ENCODE results near the gene CLSTN2. TPM values are rescaled to one million over a fixed set of nuclear protein-coding genes. Genes with fewer than 3 reads are reported as not detected.

The CLSTN2 gene
- total and polyA plus RNA-seq, 5 donors from 2014 or later = not detected

- peaks cover 0 to 3% (median 0%) of the 10 kb centered on the region in 7 donors for H3K9me3 Mint-ChIP-seq
- no peaks in the 10 kb centered on the region for H3K27me3 Mint-ChIP-seq
- Histone ChIP-seq H3K36me3 (ENCODE audit: control insufficient read depth, insufficient read depth, low read length) (no peaks in the 10 kb centered on the region), H3K9me3 (ENCODE audit: control insufficient read depth in 2 of 2, low read length in 2 of 2) (no peaks in the 10 kb centered on the region), H3K4me3 (ENCODE audit: low read depth, low read length) (no peak overlapping the region), H3K27ac (ENCODE audit: insufficient read depth, low read length, poor library complexity, severe bottlenecking) (no peak overlapping the region), H3K27me3 (ENCODE audit: control insufficient read depth, insufficient read depth, low read length) (no peaks in the 10 kb centered on the region), H3K4me1 (ENCODE audit: control insufficient read depth, insufficient read depth, low read length, poor library complexity, severe bottlenecking) (no peaks in the 10 kb centered on the region)
- ATAC-seq (ENCODE audit: low read depth in 2 of 2) = no peak
- no peak overlapping the region for H3K4me3 Mint-ChIP-seq
- no peaks in the 10 kb centered on the region for H3K36me3 Mint-ChIP-seq
- DNase-seq = no peak
- H3K4me1 Mint-ChIP-seq = no peaks in the 10 kb centered on the region
- H3K27ac Mint-ChIP-seq = no peak overlapping the region
Measured at GRCh38 chr3:140011086-140011485, 76.1 kb downstream of the CLSTN2 start.

- no peaks in the 10 kb centered on the region for H3K36me3 Mint-ChIP-seq
- peaks cover 0 to 3% (median 0%) of the 10 kb centered on the region in 7 donors for H3K9me3 Mint-ChIP-seq
- no peaks in the 10 kb centered on the region for H3K4me1 Mint-ChIP-seq
Measured at GRCh38 chr3:140011611-140012277, 76.8 kb downstream of the CLSTN2 start.

GRCh38 chr3:140013220-140013619 lies 78.2 kb downstream of the CLSTN2 start:
- Mint-ChIP-seq H3K27me3 (no peaks in the 10 kb centered on the region), H3K36me3 (no peaks in the 10 kb centered on the region), H3K4me3 (no peak overlapping the region), H3K27ac (no peak overlapping the region), H3K9me3 (peaks cover 0 to 3% (median 0%) of the 10 kb centered on the region in 7 donors), H3K4me1 (no peaks in the 10 kb centered on the region)
- no peak for DNase-seq
- ATAC-seq (ENCODE audit: low read depth in 2 of 2) = no peak
- Histone ChIP-seq H3K4me3 (ENCODE audit: low read depth, low read length) (no peak overlapping the region), H3K27ac (ENCODE audit: insufficient read depth, low read length, poor library complexity, severe bottlenecking) (no peak overlapping the region), H3K4me1 (ENCODE audit: control insufficient read depth, insufficient read depth, low read length, poor library complexity, severe bottlenecking) (no peaks in the 10 kb centered on the region), H3K27me3 (ENCODE audit: control insufficient read depth, insufficient read depth, low read length) (no peaks in the 10 kb centered on the region), H3K36me3 (ENCODE audit: control insufficient read depth, insufficient read depth, low read length) (no peaks in the 10 kb centered on the region), H3K9me3 (ENCODE audit: control insufficient read depth in 2 of 2, low read length in 2 of 2) (no peaks in the 10 kb centered on the region)

More at GRCh38 chr3:140011611-140012277, 76.8 kb downstream of the CLSTN2 start:
- Histone ChIP-seq H3K4me3 (ENCODE audit: low read depth, low read length) (no peak overlapping the region), H3K36me3 (ENCODE audit: control insufficient read depth, insufficient read depth, low read length) (no peaks in the 10 kb centered on the region), H3K9me3 (ENCODE audit: control insufficient read depth in 2 of 2, low read length in 2 of 2) (no peaks in the 10 kb centered on the region), H3K4me1 (ENCODE audit: control insufficient read depth, insufficient read depth, low read length, poor library complexity, severe bottlenecking) (no peaks in the 10 kb centered on the region), H3K27ac (ENCODE audit: insufficient read depth, low read length, poor library complexity, severe bottlenecking) (no peak overlapping the region), H3K27me3 (ENCODE audit: control insufficient read depth, insufficient read depth, low read length) (no peaks in the 10 kb centered on the region)
- ATAC-seq (ENCODE audit: low read depth in 2 of 2) (no peak), DNase-seq (no peak)
- no peak overlapping the region for H3K27ac Mint-ChIP-seq
- no peak overlapping the region for H3K4me3 Mint-ChIP-seq
- no peaks in the 10 kb centered on the region for H3K27me3 Mint-ChIP-seq

DNA sequence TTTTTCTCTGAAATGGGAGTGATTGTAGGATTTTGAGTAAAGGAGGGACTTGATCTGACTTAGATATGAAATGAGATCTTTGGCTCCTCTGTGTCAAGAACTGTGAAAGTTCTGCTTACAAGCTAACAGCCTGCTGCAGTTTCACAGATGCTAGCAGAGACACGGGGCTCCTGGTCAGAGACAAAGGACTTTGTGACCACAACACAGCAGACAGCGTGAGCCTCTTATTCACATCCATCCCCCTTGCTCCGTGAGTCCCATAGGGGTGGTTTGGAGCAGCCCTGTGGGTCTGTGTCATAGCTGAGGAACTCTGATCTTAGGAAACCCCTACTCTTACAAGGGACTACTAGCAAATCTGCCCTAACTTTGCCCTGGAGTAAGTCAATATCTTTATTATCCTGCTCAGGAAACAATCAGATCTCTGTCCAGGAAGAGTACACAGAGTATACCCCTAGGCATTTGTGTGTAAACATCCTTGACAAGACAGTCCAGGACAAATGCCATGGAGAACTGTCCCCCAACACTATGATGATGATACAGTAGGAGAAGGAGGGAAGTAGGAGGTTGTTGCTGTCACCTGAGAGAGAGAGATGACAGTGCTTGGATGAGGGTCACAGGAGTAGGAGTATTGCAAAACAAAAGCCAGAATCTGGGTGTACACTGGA lies 80.0 kb downstream of the CLSTN2 start:
- no peak overlapping the region for H3K27ac ChIP-seq (ENCODE audit: insufficient read depth, low read length, poor library complexity, severe bottlenecking)
- Mint-ChIP-seq H3K36me3 (no peaks in the 10 kb centered on the region), H3K4me3 (no peak overlapping the region), H3K4me1 (no peaks in the 10 kb centered on the region), H3K27ac (no peak overlapping the region), H3K9me3 (peaks cover 0 to 3% (median 0%) of the 10 kb centered on the region in 7 donors), H3K27me3 (no peaks in the 10 kb centered on the region)
- H3K9me3 ChIP-seq (ENCODE audit: control insufficient read depth in 2 of 2, low read length in 2 of 2) = no peaks in the 10 kb centered on the region
- ATAC-seq (ENCODE audit: low read depth in 2 of 2) = no peak
- no peaks in the 10 kb centered on the region for H3K4me1 ChIP-seq (ENCODE audit: control insufficient read depth, insufficient read depth, low read length, poor library complexity, severe bottlenecking)
- no peaks in the 10 kb centered on the region for H3K27me3 ChIP-seq (ENCODE audit: control insufficient read depth, insufficient read depth, low read length)
- no peaks in the 10 kb centered on the region for H3K36me3 ChIP-seq (ENCODE audit: control insufficient read depth, insufficient read depth, low read length)
- no peak overlapping the region for H3K4me3 ChIP-seq (ENCODE audit: low read depth, low read length)
- no peak for DNase-seq

- ATAC-seq (ENCODE audit: low read depth in 2 of 2) (peak in 1 of 2 donors; percentile 16), DNase-seq (no peak)
- Mint-ChIP-seq H3K9me3 (peaks cover 0 to 3% (median 0%) of the 10 kb centered on the region in 7 donors), H3K36me3 (no peaks in the 10 kb centered on the region), H3K4me3 (no peak overlapping the region), H3K4me1 (no peaks in the 10 kb centered on the region), H3K27me3 (no peaks in the 10 kb centered on the region), H3K27ac (no peak overlapping the region)
- H3K27ac ChIP-seq (ENCODE audit: insufficient read depth, low read length, poor library complexity, severe bottlenecking) = no peak overlapping the region
- H3K9me3 ChIP-seq (ENCODE audit: control insufficient read depth in 2 of 2, low read length in 2 of 2) = no peaks in the 10 kb centered on the region
- no peaks in the 10 kb centered on the region for H3K27me3 ChIP-seq (ENCODE audit: control insufficient read depth, insufficient read depth, low read length)
- no peak overlapping the region for H3K4me3 ChIP-seq (ENCODE audit: low read depth, low read length)
- no peaks in the 10 kb centered on the region for H3K4me1 ChIP-seq (ENCODE audit: control insufficient read depth, insufficient read depth, low read length, poor library complexity, severe bottlenecking)
- no peaks in the 10 kb centered on the region for H3K36me3 ChIP-seq (ENCODE audit: control insufficient read depth, insufficient read depth, low read length)
Measured at GRCh38 chr3:140015741-140016140, 80.8 kb downstream of the CLSTN2 start.

- Histone ChIP-seq H3K4me1 (ENCODE audit: control insufficient read depth, insufficient read depth, low read length, poor library complexity, severe bottlenecking) (no peaks in the 10 kb centered on the region), H3K4me3 (ENCODE audit: low read depth, low read length) (no peak overlapping the region), H3K27ac (ENCODE audit: insufficient read depth, low read length, poor library complexity, severe bottlenecking) (no peak overlapping the region), H3K36me3 (ENCODE audit: control insufficient read depth, insufficient read depth, low read length) (no peaks in the 10 kb centered on the region), H3K27me3 (ENCODE audit: control insufficient read depth, insufficient read depth, low read length) (no peaks in the 10 kb centered on the region), H3K9me3 (ENCODE audit: control insufficient read depth in 2 of 2, low read length in 2 of 2) (no peaks in the 10 kb centered on the region)
- no peaks in the 10 kb centered on the region for H3K27me3 Mint-ChIP-seq
- H3K4me3 Mint-ChIP-seq = no peak overlapping the region
- H3K4me1 Mint-ChIP-seq = no peaks in the 10 kb centered on the region
- DNase-seq (no peak), ATAC-seq (ENCODE audit: low read depth in 2 of 2) (no peak)
- no peaks in the 10 kb centered on the region for H3K36me3 Mint-ChIP-seq
- H3K27ac Mint-ChIP-seq = no peak overlapping the region
- H3K9me3 Mint-ChIP-seq = peaks cover 0 to 2% (median 0%) of the 10 kb centered on the region in 7 donors
Measured at GRCh38 chr3:140018556-140018955, 83.6 kb downstream of the CLSTN2 start.

GRCh38 chr3:140019946-140020345 lies 85.0 kb downstream of the CLSTN2 start:
- Histone ChIP-seq H3K27ac (ENCODE audit: insufficient read depth, low read length, poor library complexity, severe bottlenecking) (no peak overlapping the region), H3K36me3 (ENCODE audit: control insufficient read depth, insufficient read depth, low read length) (no peaks in the 10 kb centered on the region), H3K4me1 (ENCODE audit: control insufficient read depth, insufficient read depth, low read length, poor library complexity, severe bottlenecking) (no peaks in the 10 kb centered on the region), H3K27me3 (ENCODE audit: control insufficient read depth, insufficient read depth, low read length) (no peaks in the 10 kb centered on the region), H3K4me3 (ENCODE audit: low read depth, low read length) (no peak overlapping the region), H3K9me3 (ENCODE audit: control insufficient read depth in 2 of 2, low read length in 2 of 2) (no peaks in the 10 kb centered on the region)
- Mint-ChIP-seq H3K4me3 (no peak overlapping the region), H3K4me1 (no peaks in the 10 kb centered on the region), H3K36me3 (no peaks in the 10 kb centered on the region), H3K9me3 (peaks cover 0 to 2% (median 0%) of the 10 kb centered on the region in 7 donors), H3K27ac (no peak overlapping the region), H3K27me3 (no peaks in the 10 kb centered on the region)
- ATAC-seq (ENCODE audit: low read depth in 2 of 2) (no peak), DNase-seq (no peak)

GRCh38 chr3:140020541-140020940 lies 85.6 kb downstream of the CLSTN2 start:
- H3K4me1 Mint-ChIP-seq = no peaks in the 10 kb centered on the region

More at GRCh38 chr3:140020541-140020940, 85.6 kb downstream of the CLSTN2 start:
- Mint-ChIP-seq H3K27ac (no peak overlapping the region), H3K4me3 (no peak overlapping the region), H3K9me3 (peaks cover 0 to 2% (median 0%) of the 10 kb centered on the region in 7 donors), H3K27me3 (no peaks in the 10 kb centered on the region), H3K36me3 (no peaks in the 10 kb centered on the region)
- Histone ChIP-seq H3K4me1 (ENCODE audit: control insufficient read depth, insufficient read depth, low read length, poor library complexity, severe bottlenecking) (no peaks in the 10 kb centered on the region), H3K27me3 (ENCODE audit: control insufficient read depth, insufficient read depth, low read length) (no peaks in the 10 kb centered on the region), H3K4me3 (ENCODE audit: low read depth, low read length) (no peak overlapping the region), H3K36me3 (ENCODE audit: control insufficient read depth, insufficient read depth, low read length) (no peaks in the 10 kb centered on the region), H3K9me3 (ENCODE audit: control insufficient read depth in 2 of 2, low read length in 2 of 2) (no peaks in the 10 kb centered on the region), H3K27ac (ENCODE audit: insufficient read depth, low read length, poor library complexity, severe bottlenecking) (no peak overlapping the region)
- ATAC-seq (ENCODE audit: low read depth in 2 of 2) (no peak), DNase-seq (no peak)

All from CD4-positive, CD25-positive, alpha-beta regulatory T cell (primary cell).